ENCODE results near the gene APRT.

DNA sequence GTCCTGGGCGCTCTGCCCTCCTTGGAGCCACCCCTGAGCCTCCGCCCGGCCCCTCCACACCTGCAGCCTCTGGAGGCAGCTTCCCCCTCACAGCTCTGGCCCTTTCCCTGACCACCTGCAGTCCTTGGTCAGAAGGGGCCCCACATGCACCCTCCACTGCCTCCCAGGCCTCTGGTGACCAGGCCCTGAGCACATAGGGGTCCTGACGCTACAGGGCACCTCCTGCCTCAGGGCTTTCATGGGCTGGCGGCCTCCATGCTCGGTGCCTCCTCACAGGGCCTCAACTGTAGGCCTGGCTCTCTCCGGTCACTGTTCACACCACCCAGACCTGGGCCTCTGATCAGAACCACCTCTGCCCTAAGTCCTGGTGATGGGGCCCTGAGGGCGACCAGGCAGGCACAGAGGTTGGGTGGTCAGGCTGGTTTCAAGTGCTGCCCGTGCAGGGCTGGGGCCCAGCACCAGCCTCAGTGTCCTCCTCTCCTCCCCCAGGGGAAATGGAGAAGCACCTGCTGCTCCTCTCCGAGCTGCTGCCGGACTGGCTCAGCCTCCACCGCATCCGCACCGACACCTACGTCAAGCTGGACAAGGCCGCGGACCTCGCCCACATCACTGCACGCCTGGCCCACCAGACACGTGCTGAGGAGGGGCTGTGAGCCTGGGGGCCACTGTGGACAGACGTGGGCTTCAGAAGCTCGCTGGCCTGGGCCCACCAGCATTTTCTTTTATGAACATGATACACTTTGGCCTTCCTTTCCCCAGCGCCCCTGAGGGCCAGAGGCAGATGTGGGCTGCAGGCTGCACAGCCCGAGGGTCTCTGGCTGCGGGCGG lies 3.9 kb downstream of the APRT start:
- TF ChIP-seq CTCF (IDR thresholded peaks at IDR 0.05; ENCODE audit: borderline replicate concordance, extremely low read depth, low read length, poor library complexity, severe bottlenecking) (no peak), EZH2 (IDR thresholded peaks at IDR 0.05; ENCODE audit: borderline replicate concordance, low read depth, low read length, severe bottlenecking) (no peak)
